ENCODE results near the gene TIMM21.
A peak's percentile ranks its signal among the peaks of the same experiment; 100 is the strongest.

The TIMM21 gene, protein sequence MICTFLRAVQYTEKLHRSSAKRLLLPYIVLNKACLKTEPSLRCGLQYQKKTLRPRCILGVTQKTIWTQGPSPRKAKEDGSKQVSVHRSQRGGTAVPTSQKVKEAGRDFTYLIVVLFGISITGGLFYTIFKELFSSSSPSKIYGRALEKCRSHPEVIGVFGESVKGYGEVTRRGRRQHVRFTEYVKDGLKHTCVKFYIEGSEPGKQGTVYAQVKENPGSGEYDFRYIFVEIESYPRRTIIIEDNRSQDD

DNA sequence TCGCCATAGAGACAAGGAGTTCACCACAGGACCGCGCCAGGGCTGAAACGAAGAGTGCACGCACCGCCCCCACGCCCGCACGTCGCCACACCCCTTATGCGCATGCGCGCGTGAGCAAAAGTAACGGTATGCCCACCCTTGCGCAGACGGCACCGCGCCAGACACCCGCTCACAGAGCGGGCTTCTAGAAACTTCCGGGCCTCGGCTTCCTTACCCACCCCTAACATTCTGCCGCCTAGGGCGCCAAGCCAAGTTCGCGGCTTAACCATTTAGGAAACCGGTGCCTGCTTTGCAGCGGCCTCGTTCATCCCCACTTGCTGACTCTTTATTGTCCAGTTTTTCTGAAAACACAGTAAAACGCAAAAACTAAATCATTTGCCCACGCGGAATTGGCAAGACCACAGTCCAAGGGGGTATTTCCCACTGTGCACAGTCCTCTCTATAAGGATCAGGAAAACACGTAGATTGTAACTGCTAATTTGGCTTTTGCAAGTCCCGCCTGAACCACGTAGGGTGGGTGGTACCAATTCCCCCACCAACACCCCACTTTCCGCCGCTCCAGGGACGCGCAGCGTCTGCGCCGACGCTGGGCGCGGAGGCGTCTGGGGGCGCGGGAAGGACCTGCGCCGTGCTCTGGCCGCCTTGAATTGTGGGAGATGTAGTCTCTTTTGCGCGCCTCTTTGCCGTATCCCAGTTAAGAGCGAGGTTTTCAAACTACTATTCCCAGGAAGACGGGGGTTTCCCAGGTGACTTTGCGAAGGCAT, at the start of gene TIMM21, which contains the start of gene FBXO15:
Gene TIMM21, plus strand, starts transcription at position 745 of the 764 bp plus-strand sequence. CDS start 286 bp downstream, outside the sequence.
Gene FBXO15, minus strand, starts transcription at position 56 of the 764 bp plus-strand sequence. Its CDS starts 49 bp downstream, at position 7.
- DNase-seq = peak; percentile 95

DNA sequence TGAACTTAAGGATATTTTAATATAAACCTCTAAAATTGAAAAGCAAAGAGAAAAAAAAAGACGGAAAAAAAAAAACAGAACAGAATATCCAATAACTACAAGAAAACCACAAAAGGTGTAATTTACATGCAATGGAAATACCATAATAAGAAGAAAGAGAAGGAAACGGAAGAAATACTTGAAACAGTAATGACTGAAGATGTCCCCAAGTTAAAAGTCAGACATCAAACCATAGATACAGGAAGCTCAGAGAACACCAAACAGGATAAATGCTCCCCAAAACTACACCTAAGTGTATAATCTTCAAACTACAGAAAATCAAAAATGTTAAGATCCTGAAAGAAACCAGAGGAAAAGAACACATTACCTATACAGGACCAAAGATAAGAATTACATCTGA, 39.9 kb upstream of the TIMM21 start:
- DNase-seq = no peak

DNA sequence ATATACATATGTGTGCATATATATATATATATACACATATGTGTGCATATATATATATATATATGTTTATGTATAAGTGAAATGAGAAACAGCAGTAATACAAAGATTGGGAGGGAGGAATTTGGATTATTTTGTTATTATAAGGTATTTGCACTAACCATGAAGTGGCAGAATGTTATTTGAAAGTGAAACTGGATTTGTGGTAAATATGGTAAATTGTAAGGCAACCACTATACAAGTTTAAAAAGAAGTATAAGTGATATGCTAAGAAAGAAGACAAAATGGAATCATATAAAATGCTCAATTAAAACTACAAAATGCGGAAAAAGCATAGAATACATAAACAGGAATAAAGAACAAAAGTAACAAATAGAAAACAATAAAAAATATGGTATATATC, 38.2 kb upstream of the TIMM21 start:
- no peak for DNase-seq

DNA sequence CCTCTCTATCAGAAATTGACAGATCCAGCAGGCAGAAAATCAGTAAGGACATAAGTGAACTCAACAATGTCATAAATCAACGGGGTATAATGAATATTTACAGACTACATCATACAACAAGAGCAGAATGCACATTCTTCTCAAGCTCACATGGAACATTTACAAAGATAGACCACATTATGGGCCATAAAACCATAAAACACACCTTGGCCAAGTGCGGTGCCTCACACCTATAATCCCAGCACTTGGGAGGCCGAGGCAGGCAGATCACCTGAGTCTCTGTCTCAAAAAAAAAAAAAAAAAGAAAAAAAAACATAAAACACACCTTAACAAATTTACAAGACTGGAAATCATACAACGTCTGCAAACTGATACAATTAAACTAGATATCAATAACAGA, 37.3 kb upstream of the TIMM21 start:
- DNase-seq = no peak

DNA sequence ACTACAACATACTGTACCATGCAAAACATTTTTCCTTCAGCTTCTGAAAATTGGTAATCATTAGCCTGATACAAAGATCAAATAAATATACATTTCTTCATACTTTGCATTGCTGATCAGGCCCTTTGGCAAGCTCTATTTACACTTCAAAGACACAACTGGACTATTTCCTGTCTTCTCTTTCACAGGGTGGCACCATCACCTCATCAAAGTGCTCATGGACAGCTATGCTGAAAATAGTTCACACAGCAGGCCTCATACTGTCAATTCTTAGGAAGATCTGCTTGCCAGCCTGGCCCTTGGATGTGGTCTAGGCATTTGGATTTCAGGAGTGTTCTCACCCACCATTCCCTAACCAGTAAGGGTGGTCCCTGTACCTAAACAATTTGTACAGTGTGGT, 34.6 kb upstream of the TIMM21 start:
- no peak for DNase-seq

DNA sequence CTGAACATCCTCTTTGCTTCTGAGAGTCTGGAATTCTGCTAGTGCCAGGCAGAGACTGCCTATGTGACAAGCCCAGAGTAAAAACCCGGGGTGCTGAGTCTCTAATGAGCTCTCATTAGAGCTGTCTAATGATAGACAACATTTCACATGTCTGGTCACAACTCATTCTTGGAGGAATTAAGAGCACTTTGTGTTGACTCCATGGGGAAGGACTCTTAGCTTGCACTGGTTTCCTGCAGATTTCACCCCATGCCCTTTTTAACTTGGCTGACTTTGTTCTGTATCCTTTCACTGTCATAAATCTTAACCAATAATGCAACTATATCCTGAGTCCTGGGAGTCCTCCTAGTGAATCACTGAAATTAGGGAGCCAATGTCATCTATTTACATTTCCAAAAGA, 34.2 kb upstream of the TIMM21 start:
- no peak for DNase-seq

DNA sequence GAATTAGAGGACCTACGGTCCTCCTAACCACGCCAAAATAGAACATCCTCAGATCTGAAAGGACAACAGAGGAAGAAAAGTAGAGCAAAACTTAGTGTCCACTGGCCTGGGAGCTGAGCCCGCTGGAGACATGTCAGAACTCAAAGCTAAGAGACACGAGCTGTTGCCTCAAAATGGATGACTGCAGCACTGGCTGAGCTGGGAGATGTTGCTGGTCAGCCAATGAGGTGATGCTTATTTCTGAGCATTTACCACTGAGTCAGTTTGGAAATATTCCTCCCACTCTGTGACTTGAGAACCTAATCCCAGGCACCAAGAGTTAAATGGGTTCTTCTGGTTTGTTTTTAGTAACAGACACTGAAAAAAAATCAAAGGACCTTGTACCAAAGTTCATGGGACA, 33.3 kb upstream of the TIMM21 start:
- no peak for DNase-seq

DNA sequence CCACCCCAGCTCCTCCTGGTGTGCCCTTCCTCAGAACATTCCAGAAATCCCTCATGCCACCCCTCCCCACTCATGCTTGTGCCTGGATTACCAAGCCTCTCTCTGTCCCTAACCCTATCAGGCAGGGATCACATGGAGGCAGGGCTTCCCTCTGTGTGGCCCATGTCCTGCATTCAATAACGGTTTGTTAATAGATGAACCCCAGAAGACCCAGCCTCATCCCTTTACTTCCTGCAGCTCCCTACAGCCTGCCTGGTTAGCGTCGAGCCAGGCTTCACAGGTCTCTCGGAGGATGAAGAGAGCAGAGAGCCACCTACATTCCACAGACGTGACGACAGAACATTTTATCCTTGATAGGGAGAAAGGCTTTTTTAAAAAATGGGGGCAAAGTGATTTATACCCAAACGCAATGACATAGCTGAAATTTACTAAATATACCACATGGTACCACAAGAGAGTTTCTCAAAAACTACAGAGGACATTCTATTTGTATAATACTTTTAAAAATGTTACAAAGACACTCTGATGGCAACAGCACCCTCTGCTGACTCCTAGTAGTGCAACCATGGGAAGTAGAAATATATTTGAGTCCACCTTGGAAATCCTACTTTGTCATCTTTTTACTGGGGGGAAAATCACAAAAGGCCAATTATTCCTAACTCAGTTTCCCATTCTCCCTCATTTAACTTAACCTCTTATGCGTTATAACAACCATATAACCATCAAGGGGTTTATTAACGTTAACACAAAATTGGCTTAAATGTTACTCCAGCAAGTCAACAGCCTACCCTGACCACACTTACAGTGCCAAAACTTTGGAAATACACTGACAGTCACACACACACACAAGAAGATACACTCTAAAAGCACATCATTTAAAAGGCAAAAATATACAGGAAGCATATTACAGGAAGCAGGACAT, 31.4 kb upstream of the TIMM21 start:
- peak; percentile 15 for DNase-seq

DNA sequence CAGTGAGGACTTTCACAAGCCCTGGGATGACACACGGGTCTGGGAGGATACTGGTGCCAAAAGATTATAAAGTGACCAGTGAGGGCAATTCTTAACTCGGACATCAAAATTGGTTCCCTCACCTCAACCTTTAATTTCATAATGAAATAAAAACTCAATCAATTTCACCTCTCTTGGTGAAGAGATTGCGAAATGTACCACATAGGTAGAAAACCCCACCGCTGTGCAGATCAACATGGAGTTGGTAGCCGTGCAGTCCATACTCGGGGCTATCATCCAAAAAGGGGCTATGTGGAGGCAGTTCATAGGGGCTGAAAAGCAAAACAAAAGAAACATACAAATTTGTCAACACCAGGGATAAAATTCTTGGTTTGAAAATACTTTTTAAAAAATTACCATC, 25.1 kb upstream of the TIMM21 start:
- DNase-seq = no peak

DNA sequence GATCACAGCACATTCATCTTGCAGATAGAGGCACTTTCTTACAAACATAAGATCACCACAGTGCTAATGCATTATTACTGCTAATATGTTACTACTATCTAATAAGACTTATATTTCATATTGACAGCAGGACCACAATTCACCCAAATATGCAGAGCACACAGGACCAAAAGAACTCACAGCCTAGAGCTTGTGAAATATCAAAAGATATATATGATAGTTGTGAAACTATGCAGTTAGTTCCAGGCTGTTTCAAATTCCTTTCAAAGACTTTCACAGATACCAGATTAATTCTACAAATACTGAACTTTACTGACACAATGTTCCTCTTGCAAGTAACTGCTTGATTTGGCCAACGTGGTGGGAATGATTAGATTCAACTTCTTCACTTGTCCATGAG, 23.7 kb upstream of the TIMM21 start:
- no peak for DNase-seq

DNA sequence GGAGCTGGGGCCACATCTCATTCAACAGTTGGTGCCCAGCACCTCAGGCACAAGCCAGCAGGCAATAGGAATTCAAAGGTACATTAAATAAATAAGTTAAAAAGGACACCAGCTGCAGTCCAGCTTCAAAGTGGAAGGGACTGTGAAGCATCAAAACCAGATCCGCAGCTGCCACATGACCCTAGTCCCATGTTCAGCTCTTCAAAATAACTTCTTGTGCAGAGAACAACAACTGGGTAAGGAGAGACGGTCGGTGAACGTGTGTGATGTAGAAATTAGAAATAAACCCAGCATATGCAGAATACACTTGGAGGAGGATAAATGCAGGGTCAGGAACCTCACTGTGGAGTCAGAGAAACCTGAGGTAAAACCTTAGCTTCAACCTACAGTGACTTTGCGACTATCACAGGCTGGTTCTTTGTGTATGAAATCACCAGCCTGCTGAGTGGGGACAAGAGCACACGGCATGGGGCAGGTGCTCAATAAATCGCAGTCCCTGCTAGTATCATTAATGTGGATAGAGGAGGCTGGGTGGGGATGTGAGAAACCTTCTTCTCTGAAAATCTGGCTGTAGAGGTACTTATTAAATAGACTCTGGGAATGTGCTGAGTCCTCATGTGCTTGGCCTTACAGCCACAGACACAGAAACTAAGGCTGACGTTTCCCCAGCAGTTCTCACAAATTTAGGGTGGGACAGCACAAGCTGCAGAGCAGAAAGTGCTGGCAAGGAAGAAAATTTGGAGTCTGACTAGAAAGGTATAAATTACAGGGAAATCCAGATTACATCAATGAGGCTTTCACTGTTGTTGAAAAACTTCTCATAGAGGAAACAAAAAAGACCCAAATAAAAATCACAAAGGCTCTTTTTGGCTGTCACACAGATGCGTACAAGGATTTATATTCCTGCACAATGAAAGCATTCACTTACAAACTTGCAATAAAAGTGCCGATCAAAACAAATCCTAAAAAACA, 21.4 kb upstream of the TIMM21 start:
- DNase-seq = no peak

DNA sequence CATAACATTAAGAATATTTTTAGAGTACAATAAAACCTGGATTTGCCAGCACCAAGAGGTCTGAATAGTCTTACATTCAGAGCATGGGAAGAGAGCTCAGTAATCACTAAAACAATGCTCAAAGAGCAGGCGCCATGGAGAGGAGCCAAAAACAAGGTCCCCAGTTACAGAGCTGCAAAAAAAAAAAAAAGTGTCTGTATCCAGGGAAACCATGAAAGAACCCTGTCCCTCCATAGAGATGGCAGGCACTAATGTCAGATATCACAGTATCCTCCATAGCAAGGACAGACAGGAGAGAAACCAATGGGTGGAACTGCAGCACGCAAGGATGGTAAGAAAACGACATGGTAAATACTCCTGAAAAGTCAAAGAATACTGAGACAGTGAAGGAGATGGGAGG, 20.2 kb upstream of the TIMM21 start:
- no peak for DNase-seq

DNA sequence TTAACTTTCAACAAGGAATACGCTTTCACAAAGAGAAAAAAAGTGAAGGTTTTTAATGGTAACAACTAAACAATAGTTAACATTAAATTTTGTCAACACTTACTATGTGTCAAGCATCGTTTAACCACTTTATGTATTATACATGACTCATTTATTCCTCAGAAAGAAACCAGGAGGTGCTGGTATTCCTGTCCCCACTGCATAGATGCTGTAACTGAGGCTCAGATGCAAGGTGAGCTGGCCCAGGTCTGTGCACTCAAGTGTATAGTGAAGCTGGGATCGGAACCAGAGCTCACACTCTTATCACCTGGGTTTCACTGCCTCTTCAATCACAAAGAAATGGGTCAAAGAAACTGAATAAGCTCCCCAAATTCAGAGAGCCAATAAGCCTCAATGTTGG, 17.2 kb upstream of the TIMM21 start:
- no peak for DNase-seq

DNA sequence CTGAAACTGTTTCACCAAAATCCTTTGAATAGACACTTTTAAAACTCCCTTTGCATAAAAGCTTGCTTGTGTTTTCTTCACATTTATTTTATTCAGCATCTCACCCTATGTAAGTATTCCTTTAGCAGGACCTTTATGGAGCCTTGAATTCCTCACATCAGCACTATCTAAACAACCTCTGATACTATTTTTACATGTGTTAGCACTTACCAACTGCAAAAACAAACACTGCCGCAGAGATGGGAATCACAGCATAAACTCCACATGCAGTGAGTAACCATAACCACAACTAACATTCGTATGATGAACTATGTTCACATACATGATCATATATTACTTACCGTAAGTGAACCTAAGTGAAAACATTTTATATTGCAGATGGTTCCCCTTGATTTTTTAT, 16.1 kb upstream of the TIMM21 start:
- no peak for DNase-seq

DNA sequence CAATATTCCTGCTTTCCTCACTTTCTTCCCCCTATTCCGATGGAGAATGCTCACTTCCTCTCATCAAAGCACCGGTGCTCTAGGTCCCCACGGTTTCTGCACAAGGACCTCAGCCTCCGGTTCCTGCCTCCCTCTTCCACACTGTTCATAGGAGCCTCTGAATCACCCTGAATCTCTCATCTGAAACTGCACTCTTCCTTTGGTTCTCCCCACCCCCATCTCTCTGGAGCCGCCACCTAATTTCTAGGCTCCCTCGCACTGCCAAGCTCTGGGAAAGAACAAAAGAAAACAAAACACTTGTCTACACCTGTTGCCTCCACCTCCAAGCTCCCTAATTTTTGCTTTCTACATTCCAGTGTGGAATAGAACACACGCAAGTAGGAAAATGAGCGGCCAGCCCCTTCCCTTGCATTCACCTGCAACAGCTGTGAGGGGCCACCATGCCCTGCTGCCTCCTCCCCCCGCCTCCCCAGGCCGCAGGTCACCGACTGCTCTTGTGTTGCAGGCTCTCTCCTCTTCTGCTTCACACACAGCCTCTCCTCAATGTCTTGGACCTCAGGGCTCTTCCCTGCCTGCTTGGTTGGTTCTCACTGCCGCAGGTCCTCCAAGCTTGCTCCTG, 10.3 kb upstream of the TIMM21 start:
- no peak for DNase-seq

DNA sequence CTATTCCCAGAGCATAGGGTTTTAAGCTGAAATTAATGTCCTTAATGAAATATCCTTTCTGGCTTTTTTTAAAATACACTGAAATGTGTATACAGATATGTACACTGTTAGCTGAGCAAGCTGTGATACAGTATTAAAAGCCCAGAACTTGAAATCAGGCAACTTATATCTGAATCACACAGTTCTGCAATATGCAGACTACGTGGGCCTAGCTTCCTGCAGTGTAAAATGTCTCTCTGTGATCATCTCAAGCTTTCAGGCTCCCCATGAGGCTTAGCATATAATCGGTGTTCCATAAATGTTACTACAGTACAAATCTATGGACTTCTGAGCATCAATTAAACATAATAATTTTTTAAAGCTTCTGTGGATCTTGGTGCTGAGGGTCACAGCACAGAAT, 8.9 kb upstream of the TIMM21 start:
- no peak for DNase-seq

DNA sequence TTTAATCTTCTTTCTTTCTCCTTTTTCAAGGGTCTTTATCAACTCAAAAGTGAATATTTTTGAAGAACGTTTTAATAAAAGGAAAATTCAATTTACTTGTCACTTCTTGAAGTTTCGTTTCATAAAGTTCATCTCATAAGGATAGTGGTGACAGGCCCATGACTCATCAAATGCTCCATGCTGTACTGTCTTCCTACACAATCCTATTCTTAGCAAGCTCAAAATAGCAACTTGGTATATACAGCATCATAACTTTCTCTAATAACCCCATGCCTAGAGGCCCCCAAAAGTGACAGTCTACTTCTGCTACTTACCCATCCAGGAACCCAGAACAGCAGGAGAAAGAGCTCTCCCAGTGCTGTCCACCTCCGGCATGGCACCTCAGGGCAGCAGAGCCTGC, 8.4 kb upstream of the TIMM21 start:
- DNase-seq = no peak

DNA sequence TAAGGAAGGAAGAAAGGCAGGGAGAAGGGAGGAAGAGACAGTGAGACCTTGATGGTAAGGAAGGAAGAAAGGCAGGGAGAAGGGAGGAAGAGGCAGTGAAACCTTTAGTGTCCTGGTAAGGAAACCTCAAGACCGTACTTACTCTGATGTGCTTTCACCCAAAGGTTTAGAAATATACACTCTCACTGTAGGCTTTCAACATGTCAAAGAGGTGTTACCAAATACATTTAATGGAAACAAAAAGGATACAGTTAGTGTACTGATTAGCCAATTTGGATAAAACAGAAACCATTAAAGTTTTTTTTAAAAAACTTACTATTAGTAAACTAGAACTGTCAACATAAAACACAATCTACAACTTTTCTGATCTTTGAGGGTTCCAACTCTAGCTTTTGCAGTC, 7.7 kb upstream of the TIMM21 start:
- no peak for DNase-seq

DNA sequence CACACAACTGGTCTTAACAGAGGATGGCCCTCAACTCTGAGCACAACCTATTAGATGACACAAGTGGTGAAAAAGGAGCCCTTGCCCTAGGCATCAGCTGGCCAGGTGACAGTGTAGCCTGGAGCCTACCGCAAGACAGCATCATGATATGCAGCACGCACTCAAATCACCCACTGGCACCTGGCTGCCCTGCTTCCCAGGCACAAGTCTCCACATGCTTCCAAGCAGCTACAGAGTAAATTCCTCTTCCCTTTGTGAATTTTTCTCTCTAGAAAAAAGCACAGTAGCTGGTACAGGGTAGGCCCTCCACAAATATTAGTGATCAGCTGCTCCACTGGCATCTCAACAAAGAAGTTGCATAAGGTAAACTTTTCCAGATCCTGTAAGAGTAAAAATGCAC, 6.7 kb upstream of the TIMM21 start:
- DNase-seq = no peak

DNA sequence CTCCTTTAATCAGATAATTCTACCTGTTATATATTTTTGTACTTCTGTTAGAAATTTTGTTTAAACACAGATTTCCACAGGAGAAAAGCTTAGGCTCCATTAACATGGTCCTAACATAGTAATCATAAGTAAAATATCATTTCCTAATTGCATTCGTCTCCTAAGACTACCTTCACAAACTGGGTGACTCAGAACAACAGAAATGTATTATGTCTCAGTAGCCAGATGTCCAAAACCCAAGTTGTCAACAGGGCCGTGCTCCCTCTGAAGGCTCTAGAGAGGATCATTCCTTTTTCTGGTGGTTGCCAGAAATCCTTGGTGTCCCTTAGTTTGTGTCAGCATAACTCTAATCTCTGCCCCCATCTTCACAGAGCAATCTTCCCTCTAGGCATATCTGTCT, 6.1 kb upstream of the TIMM21 start:
- DNase-seq = no peak

DNA sequence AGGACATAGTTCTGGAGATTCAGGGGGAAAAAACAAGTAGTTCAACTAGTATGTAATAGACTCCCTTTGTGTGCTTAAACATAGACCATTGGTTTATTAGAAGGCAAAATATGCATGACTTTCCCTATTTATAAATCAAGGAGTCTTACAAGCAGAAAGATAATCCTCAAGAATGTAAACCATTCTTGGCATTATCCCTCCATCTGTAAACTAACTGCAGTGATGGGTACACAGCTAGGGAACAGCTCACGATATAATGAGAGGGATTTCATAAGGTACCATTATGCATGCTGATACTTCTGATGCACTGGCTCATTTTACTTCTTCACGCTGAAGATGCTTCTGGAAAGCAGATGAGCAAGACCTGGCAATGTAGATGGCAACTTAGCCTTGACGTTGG, 1.6 kb upstream of the TIMM21 start:
- DNase-seq = no peak

DNA sequence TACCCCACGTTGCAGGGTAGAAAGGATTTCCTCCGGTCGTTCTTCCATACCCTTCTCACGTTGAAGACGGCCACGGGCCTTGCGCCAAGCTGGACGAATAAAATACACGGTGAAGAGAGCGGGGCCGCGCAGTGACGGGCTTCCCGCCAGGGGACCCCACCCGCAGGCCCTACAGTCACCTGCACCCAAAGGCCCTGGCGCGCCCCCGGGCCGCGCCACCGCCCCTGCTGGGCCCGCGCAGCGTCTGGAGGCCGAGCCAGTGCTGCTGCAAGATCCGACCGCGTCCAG, 888 bp upstream of the TIMM21 start:
- DNase-seq = no peak

Measured in stimulated activated CD4-positive, alpha-beta T cell treated with anti-CD3 and anti-CD28 coated beads, Interleukin-4, amount 100 ng/mL, for 1 hour (primary cell).